CD4-positive, alpha-beta T cell treated with Interferon gamma for 1 hour (primary cell): ENCODE results near the gene PGK1.
A peak's percentile ranks its signal among the peaks of the same experiment; 100 is the strongest.
"Not testable (repeated sequence)": the region's sequence is repeated elsewhere in the genome, so short reads cannot be mapped to it uniquely, and the experiment has no call there.

Source experiments
- DNase-seq: peaks from one replicate; pipeline ENCODE4 v3.0.0-alpha.2; 2020

Gene PGK1

DNA sequence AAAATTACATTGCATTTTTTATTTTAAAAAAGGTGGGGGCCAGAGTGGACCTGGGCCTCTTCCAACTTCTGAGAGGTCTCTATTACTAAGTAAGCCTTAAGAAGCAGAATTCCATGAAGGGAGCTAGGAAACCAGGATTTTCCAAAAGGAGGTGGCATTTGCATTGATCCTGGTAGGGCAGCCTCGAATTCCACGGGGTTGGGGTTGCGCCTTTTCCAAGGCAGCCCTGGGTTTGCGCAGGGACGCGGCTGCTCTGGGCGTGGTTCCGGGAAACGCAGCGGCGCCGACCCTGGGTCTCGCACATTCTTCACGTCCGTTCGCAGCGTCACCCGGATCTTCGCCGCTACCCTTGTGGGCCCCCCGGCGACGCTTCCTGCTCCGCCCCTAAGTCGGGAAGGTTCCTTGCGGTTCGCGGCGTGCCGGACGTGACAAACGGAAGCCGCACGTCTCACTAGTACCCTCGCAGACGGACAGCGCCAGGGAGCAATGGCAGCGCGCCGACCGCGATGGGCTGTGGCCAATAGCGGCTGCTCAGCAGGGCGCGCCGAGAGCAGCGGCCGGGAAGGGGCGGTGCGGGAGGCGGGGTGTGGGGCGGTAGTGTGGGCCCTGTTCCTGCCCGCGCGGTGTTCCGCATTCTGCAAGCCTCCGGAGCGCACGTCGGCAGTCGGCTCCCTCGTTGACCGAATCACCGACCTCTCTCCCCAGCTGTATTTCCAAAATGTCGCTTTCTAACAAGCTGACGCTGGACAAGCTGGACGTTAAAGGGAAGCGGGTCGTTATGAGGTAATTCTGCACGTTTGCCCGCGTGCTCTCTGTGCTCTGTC, at the start of gene PGK1:
Gene PGK1 (plus strand): TSS at position 626 of the 824 bp plus-strand sequence. CDS start 93 bp downstream, at position 719.
- peak; percentile 97 for DNase-seq

DNA sequence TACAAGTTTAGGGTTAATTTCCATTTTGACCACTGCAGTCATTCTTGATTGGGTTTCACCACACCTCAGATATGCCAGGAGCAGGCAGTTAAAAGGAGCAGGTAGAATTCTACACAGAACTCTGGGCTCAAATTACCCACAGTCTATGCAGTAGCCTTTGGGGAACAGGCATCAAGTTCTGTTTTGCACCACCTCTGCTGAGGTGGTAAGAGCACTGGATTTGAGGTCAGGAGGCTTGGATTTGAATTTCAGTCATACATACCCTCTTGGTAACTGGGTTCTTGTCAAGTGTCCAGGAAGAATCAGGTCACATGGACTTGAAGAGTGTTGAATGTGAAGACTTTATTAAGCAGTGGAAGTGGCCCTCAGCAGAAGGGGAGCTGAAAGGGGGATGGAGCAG, 40.4 kb upstream of the PGK1 start:
- DNase-seq = no peak

DNA sequence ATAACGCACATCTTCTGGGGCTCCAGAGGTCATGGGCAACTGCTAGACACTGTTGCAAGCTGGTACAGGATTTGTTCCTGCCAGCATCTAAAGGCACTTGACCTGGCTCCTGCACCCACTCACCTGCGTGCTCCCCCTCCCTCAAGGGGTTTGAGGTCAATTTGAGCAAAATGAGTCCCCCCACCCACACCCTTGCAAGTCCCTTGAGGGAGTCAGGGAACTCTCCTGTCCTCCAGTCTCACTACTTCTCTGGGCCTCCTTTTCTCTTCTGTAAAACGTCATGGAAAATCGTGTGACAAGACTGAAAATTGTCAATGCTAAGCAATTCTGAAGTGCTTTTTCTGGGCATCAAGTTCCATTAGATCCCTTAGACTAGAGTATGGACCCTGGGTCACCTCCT, 39.9 kb upstream of the PGK1 start:
- no peak for DNase-seq

GRCh38 chrX:78064698-78065601, 39.1 kb upstream of the PGK1 start:
- not testable (repeated sequence) for DNase-seq

- DNase-seq = no peak
Measured at GRCh38 chrX:78066110-78066509, 37.9 kb upstream of the PGK1 start.

- DNase-seq = no peak
Measured at GRCh38 chrX:78071331-78071730, 32.7 kb upstream of the PGK1 start.

DNA sequence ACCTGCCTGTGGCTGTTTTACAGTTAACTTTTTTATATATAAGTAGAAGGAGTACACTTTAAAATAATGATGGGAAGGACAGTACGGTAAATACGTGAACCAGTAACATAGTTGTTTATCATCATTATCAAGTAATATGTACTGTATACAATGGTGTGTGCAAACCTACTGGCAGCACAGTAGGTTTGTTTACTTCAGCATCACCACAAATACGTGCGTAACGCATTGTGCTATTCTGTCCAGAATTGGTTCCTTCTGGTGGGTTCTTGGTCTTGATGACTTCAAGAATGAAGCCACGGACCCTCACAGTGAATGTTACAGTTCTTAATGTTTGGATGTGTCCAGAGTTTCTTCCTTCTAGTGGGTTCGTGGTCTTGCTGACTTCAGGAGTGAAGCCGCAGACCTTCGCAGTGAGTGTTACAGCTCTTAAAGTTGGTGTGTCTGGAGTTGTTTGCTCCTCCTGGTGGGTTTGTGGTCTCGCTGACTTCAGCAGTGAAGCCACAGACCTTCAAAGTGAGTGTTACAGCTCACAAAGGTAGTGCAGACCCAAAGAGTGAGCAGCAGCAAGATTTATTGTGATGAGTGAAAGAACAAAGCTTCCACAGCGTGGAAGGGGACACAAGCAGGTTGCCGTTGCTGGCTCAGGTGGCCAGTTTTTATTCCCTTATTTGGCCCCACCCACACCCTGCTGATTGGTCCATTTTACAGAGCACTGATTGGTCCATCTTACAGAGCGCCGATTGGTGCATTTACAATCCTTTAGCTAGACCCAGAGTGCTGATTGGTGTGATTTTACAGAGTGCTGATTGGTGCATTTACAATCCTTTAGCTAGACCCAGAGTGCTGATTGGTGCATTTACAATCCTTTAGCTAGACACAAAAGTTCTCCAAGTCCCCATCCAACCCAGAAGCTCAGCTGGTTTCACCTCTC, 30.6 kb upstream of the PGK1 start:
- DNase-seq = peak; percentile 59

GRCh38 chrX:78074088-78074487, 30.0 kb upstream of the PGK1 start:
- DNase-seq = no peak

GRCh38 chrX:78075787-78076389, 28.2 kb upstream of the PGK1 start:
- no peak for DNase-seq

- not testable (repeated sequence) for DNase-seq
Measured at GRCh38 chrX:78081413-78081812, 22.6 kb upstream of the PGK1 start.

- no peak for DNase-seq
Measured at GRCh38 chrX:78092296-78092695, 11.8 kb upstream of the PGK1 start.

- no peak for DNase-seq
Measured at GRCh38 chrX:78098108-78098507, 5.9 kb upstream of the PGK1 start.

GRCh38 chrX:78102091-78102490, 2.0 kb upstream of the PGK1 start:
- no peak for DNase-seq

- DNase-seq = no peak
Measured at GRCh38 chrX:78103001-78103622, 936 bp upstream of the PGK1 start.

DNA sequence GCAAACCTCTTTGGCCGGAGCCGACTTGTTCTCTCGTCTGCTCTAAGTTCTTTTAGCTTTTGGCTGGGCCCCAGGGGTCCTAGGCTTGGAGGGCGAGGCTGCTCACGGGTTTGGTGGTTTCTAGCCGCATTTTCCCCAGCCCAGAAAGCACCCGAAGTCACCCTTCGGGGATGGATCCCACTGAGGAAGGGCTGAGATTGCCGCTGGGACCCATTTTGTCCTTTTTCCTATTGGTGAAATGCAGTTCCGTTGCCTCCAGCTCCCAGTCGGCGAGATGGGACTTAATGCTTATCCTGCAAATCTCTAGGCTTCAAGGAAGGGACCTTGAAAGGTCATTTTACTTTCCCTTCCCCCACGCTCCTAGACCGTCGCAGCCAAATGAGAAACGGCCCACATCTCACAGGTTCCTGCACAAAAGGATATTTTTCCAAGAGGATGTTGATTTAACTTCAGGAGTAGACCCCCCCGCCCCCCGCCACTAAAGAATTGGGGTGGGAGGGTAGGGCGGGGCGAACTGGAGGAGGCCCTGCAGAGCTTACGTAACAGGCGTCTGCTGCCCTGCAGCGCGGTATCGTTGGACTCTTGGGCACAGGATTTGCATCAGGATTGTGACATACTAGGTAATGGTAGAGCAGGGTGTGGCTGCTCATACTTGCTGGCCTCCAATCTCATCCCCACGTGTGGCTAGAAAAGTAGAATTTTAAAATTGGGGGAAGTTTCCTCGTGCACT, 564 bp downstream of the PGK1 start:
- DNase-seq = peak; percentile 63

- DNase-seq = peak; percentile 10
Measured at GRCh38 chrX:78105944-78106650, 2.0 kb downstream of the PGK1 start.

GRCh38 chrX:78106651-78106986, 2.6 kb downstream of the PGK1 start:
- no peak for DNase-seq

DNA sequence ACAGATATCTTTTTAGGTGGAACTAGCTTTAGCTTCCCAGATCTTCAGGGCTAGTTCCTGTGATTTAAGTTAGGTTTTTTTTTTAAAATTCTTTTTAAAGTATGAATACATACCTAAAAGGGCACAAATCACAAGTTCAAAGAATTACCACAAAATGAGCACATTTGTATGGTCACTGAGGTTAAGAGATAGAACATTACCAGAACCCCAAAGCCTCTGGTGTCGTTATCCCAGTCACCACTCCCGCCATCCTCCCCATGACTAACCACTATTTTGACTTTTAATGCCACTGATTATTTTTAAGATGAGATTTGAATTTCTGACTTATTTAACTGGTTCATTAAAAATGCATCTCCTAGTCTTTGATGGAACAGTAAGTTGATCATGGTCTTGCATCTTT, 5.4 kb downstream of the PGK1 start:
- no peak for DNase-seq

- DNase-seq = no peak
Measured at GRCh38 chrX:78111140-78111931, 7.3 kb downstream of the PGK1 start.

DNA sequence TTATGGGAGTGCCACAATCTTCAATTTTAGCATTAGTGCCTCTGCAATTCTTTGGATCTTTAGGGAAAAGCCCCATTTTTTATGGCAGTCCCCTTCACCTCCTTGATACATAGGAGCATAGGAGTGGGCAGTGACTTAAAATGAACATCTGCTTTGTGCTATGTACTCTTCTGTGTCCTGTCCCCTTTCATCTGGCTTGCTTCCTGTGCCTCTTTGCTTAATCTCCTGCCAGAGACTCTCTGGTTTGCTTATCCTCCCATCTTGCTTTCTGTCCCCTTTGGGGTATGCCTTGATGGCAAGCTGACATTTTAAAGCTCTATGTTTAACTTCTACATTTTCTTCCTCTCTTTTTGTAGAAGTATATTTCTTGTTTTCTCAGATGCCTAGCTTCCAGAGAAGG, 12.3 kb downstream of the PGK1 start:
- no peak for DNase-seq
